Hepatocyte (in vitro differentiated cells): ENCODE results near the gene KPNA6. TPM values are rescaled to one million over a fixed set of nuclear protein-coding genes. Genes with fewer than 3 reads are reported as not detected.

Experiments used
- DNase-seq: peaks from one replicate; pipeline ENCODE4 v3.0.0-alpha.2; 2016; ENCODE audit warnings: low spot score
- H2AFZ ChIP-seq: fragments of 200-600 bp; sonication (generic); 2 replicates; pipeline ENCODE4 v1.6.0; 2016; ENCODE audit warnings: antibody characterized with exemption, mild to moderate bottlenecking
- H3K27ac ChIP-seq: fragments of 200-600 bp; sonication (generic); 2 replicates; pipeline ENCODE4 v1.5.1; 2016; ENCODE audit warnings: mild to moderate bottlenecking
- H3K27me3 ChIP-seq: fragments of 200-600 bp; sonication (generic); 2 replicates; pipeline ENCODE4 v1.6.1; 2016
- H3K36me3 ChIP-seq: fragments of 200-600 bp; sonication (generic); replicated peaks from 2 replicates; pipeline ENCODE4 v1.5.1; 2016; ENCODE audit warnings: low read depth; ENCODE audit not compliant: insufficient read depth
- H3K4me1 ChIP-seq: fragments of 200-600 bp; sonication (generic); 2 replicates; pipeline ENCODE4 v1.5.1; 2016; ENCODE audit warnings: mild to moderate bottlenecking, moderate library complexity; ENCODE audit not compliant: insufficient read depth
- H3K4me2 ChIP-seq: fragments of 200-600 bp; sonication (generic); 2 replicates; pipeline ENCODE4 v1.6.0; 2016
- H3K4me3 ChIP-seq: fragments of 200-600 bp; sonication (generic); 2 replicates; pipeline ENCODE4 v1.5.1; 2016; ENCODE audit warnings: mild to moderate bottlenecking
- H3K79me2 ChIP-seq: fragments of 200-600 bp; sonication (generic); 2 replicates; pipeline ENCODE4 v1.6.0; 2017; ENCODE audit warnings: mild to moderate bottlenecking
- H3K9me2 ChIP-seq: fragments of 200-600 bp; sonication (generic); replicated peaks from 2 replicates; pipeline ENCODE4 v1.6.0; 2017; ENCODE audit warnings: mild to moderate bottlenecking; ENCODE audit not compliant: insufficient read depth
- H3K9me3 ChIP-seq: fragments of 200-600 bp; sonication (generic); 2 replicates; pipeline ENCODE4 v1.5.1; 2016; ENCODE audit warnings: low read depth, mild to moderate bottlenecking
- H4K20me1 ChIP-seq: fragments of 200-600 bp; sonication (generic); 2 replicates; pipeline ENCODE4 v1.6.0; 2016; ENCODE audit warnings: mild to moderate bottlenecking; ENCODE audit not compliant: insufficient read depth, poor library complexity, severe bottlenecking
- CTCF ChIP-seq: fragments of 200-600 bp; sonication (generic); IDR thresholded peaks from 2 replicates; pipeline ENCODE4 v1.5.1; 2016; ENCODE audit warnings: antibody characterized with exemption, mild to moderate bottlenecking; ENCODE audit not compliant: poor library complexity
- EZH2 ChIP-seq: fragments of 200-600 bp; sonication (generic); IDR thresholded peaks from 2 replicates; pipeline ENCODE4 v1.6.1; 2016; ENCODE audit warnings: antibody characterized with exemption, mild to moderate bottlenecking, borderline replicate concordance
- EZH2phosphoT487 ChIP-seq: fragments of 200-600 bp; sonication (generic); IDR thresholded peaks from one replicate; pipeline ENCODE4 v1.6.1; 2018; ENCODE audit warnings: antibody characterized with exemption, mild to moderate bottlenecking, low read depth, moderate library complexity; ENCODE audit not compliant: unreplicated experiment, severe bottlenecking
- WGBS: methylation state at CpG from one replicate; pipeline ENCODE4 v1.1.6; 2016; ENCODE audit warnings: low lambda C conversion rate; ENCODE audit errors: missing lambda C conversion rate; 5-methylcytosine and 5-hydroxymethylcytosine counted together
- polyA plus RNA-seq: library from polyadenylated mRNA; unstranded; fragments of >200 nt; fragmentation: Nextera tagmentation; extraction: Ambion mirVana; gene quantifications from 2 replicates; pipeline ENCODE4 v1.2.1, GENCODE V29; 2016
- total RNA-seq: library from RNA; depleted of rRNA; stranded (reverse); fragments of >200 nt; gene quantifications from 2 replicates; pipeline ENCODE4 v1.2.3, GENCODE V29; 2014

The KPNA6 gene
- total and polyA plus RNA-seq, 2 experiments from 2014 or later: 30.3 to 48.5 TPM

GRCh38 chr1:32195972-32196823, 88.3 kb downstream of the KPNA6 start:
- Histone ChIP-seq H3K9me3 (no peaks in the 10 kb centered on the region), H2AFZ (no peak overlapping the region), H3K79me2 (no peaks in the 10 kb centered on the region), H3K4me1 (no peaks in the 10 kb centered on the region), H3K27me3 (no peaks in the 10 kb centered on the region), H3K36me3 (no peaks in the 10 kb centered on the region), H4K20me1 (no peaks in the 10 kb centered on the region), H3K9me2 (no peaks in the 10 kb centered on the region), H3K4me2 (no peak overlapping the region), H3K4me3 (no peak overlapping the region), H3K27ac (no peak overlapping the region)
- no peak for DNase-seq
- TF ChIP-seq CTCF: no peak
- no peak for TF ChIP-seq EZH2phosphoT487
- no peak for TF ChIP-seq EZH2

GRCh38 chr1:32197074-32197473, 89.2 kb downstream of the KPNA6 start:
- no peak overlapping the region for H3K27ac ChIP-seq
- H3K36me3 ChIP-seq: no peaks in the 10 kb centered on the region
- H4K20me1 ChIP-seq: no peaks in the 10 kb centered on the region
- no peak overlapping the region for H3K4me2 ChIP-seq
- no peak overlapping the region for H3K4me3 ChIP-seq
- no peaks in the 10 kb centered on the region for H3K9me2 ChIP-seq
- no peaks in the 10 kb centered on the region for H3K9me3 ChIP-seq
- no peak for DNase-seq
- H3K4me1 ChIP-seq: no peaks in the 10 kb centered on the region
- H3K27me3 ChIP-seq: no peaks in the 10 kb centered on the region
- H2AFZ ChIP-seq: no peak overlapping the region
- 92% methylated on average over 1 of the region's 1 CpG for WGBS
- TF ChIP-seq EZH2 (no peak), EZH2phosphoT487 (no peak), CTCF (no peak)
- H3K79me2 ChIP-seq: no peaks in the 10 kb centered on the region

GRCh38 chr1:32197837-32198236, 90.0 kb downstream of the KPNA6 start:
- Histone ChIP-seq H2AFZ (no peak overlapping the region), H3K9me3 (no peaks in the 10 kb centered on the region), H3K27me3 (no peaks in the 10 kb centered on the region), H3K27ac (no peak overlapping the region), H3K4me2 (no peak overlapping the region), H3K36me3 (no peaks in the 10 kb centered on the region), H3K4me3 (no peak overlapping the region), H3K9me2 (no peaks in the 10 kb centered on the region), H4K20me1 (no peaks in the 10 kb centered on the region), H3K79me2 (no peaks in the 10 kb centered on the region), H3K4me1 (no peaks in the 10 kb centered on the region)
- no peak for DNase-seq
- WGBS: 78% methylated on average over 6 of the region's 6 CpGs
- TF ChIP-seq EZH2phosphoT487 (no peak), CTCF (no peak), EZH2 (no peak)
